Measurements from ENCODE around the gene TNFAIP2. TPM values are rescaled to one million over a fixed set of nuclear protein-coding genes. Genes with fewer than 3 reads are reported as not detected.

Gene TNFAIP2
- total and polyA plus RNA-seq, 2 of the 4 experiments (the other 2 are of a cell fraction) = 6.3 to 9.6 TPM

GRCh38 chr14:103140316-103141109 lies 17.3 kb downstream of the TNFAIP2 start:
- DNase-seq (no peak), ATAC-seq (ENCODE audit: low read depth) (no peak)
- WGBS, 2 experiments (ENCODE audit: extremely low coverage in 2 of 2, insufficient read length in 1 of 2) = 86% methylated on average over 1 of the region's 12 CpGs; no CpG with 5 or more reads in 1 of the 2 experiments
- dilution Hi-C loops (cut with HindIII; ENCODE audit: low sequenced_read_pairs, unreplicated experiment) (no loop called here), in situ Hi-C loops (cut with MboI; ENCODE audit: low sequenced_read_pairs) (no loop called here), intact Hi-C loops (cut with micrococcal nuclease) (loop anchor here (5.0 kb wide), 1 partner anchor 47 kb away; no protein-coding TSS in a partner anchor)
- H3K4me2 ChIP-seq (ENCODE audit: low read depth, low read length) = no peak overlapping the region
- no peaks in the 10 kb centered on the region for H3K79me1 ChIP-seq (ENCODE audit: low read depth in 1 of 2, low read length in 2 of 2)
- no peak overlapping the region for H2AFZ ChIP-seq (replicated peaks; ENCODE audit: low read length, poor library complexity)
- H2BK20ac ChIP-seq (ENCODE audit: low read depth, low read length) = no peak overlapping the region
- H3K27ac ChIP-seq (ENCODE audit: insufficient read depth, low read length) = no peak overlapping the region
- H3K14ac ChIP-seq (replicated peaks; ENCODE audit: low read depth, low read length) = no peak overlapping the region
- no peak overlapping the region for H3K4ac ChIP-seq (ENCODE audit: low read depth, low read length)
- no peak overlapping the region for H2AK9ac ChIP-seq (replicated peaks; ENCODE audit: low read depth, low read length, poor library complexity)
- no peak overlapping the region for H3K4me3 ChIP-seq (ENCODE audit: insufficient read depth, low read depth, low read length)
- H3K18ac ChIP-seq (ENCODE audit: low read depth, low read length) = no peak overlapping the region
- H4K20me1 ChIP-seq (ENCODE audit: insufficient read depth, low read length) = no peaks in the 10 kb centered on the region
- no peak overlapping the region for H3K56ac ChIP-seq (ENCODE audit: extremely low read depth, insufficient read depth, low read length)
- H3K36me3 ChIP-seq (ENCODE audit: control insufficient read depth, insufficient read depth, low read length) = no peaks in the 10 kb centered on the region
- H3K9me1 ChIP-seq (ENCODE audit: insufficient read depth, low read length) = peaks cover 12% of the 10 kb centered on the region
- no peak overlapping the region for H2BK120ac ChIP-seq (ENCODE audit: low read depth, low read length)
- CTCF ChIA-PET = interaction anchor here (0.9 kb wide), 1 partner anchor 35 kb away, joined by 3 read pairs; no protein-coding TSS in a partner anchor
- H4K91ac ChIP-seq (ENCODE audit: insufficient read depth, low read depth, low read length) = no peak overlapping the region
- H2BK5ac ChIP-seq (ENCODE audit: low read depth, low read length, poor library complexity, severe bottlenecking) = no peak overlapping the region
- H3K23ac ChIP-seq (ENCODE audit: low read depth, low read length) = no peak overlapping the region
- no peak overlapping the region for H2BK15ac ChIP-seq (ENCODE audit: low read depth, low read length)
- no TSS peak for BruUV-seq (replicated peaks)
- no peaks in the 10 kb centered on the region for H3K9me3 ChIP-seq (ENCODE audit: control insufficient read depth, insufficient read depth, low read length)
- POLR2A ChIA-PET (ENCODE audit: unreplicated experiment) = interaction anchor here (0.6 kb wide), 1 partner anchor 110 kb away, joined by 3 read pairs; no protein-coding TSS in a partner anchor
- no peak overlapping the region for H3K9ac ChIP-seq (ENCODE audit: low read depth, low read length)
- H4K8ac ChIP-seq (ENCODE audit: low read depth in 2 of 2, low read length in 2 of 2) = no peak overlapping the region
- H4K5ac ChIP-seq (ENCODE audit: low read depth, low read length) = no peak overlapping the region
- H2AK5ac ChIP-seq (ENCODE audit: low read depth, low read length) = no peak overlapping the region
- H3K27me3 ChIP-seq (ENCODE audit: control insufficient read depth, insufficient read depth, low read length) = peaks cover 7% of the 10 kb centered on the region; the same call in 1 of the 2 replicates
- H3K4me1 ChIP-seq (ENCODE audit: control insufficient read depth, insufficient read depth, low read length) = peaks cover 13% of the 10 kb centered on the region
- TF ChIP-seq RAD21 (IDR thresholded peaks at IDR 0.05; ENCODE audit: low read length) = no peak
- no peak for TF ChIP-seq USF2 (IDR thresholded peaks at IDR 0.05; ENCODE audit: low read depth, low read length)
- no peak for TF ChIP-seq FOS (IDR thresholded peaks at IDR 0.05; ENCODE audit: low read depth, low read length)
- TF ChIP-seq NFE2L2 (IDR thresholded peaks at IDR 0.05; ENCODE audit: low read depth, low read length) = no peak
- TF ChIP-seq CHD1 (IDR thresholded peaks at IDR 0.05; ENCODE audit: low read depth, low read length) = no peak
- no peak for TF ChIP-seq CTCF (conservative IDR thresholded peaks at IDR 0.05; ENCODE audit: low read depth, low read length)
- TF ChIP-seq SMC3 (IDR thresholded peaks at IDR 0.05; ENCODE audit: low read depth, low read length) = no peak
- no peak for TF ChIP-seq ELK1 (IDR thresholded peaks at IDR 0.05; ENCODE audit: borderline replicate concordance, low read depth, low read length)
- no peak for TF ChIP-seq CEBPB (IDR thresholded peaks at IDR 0.05; ENCODE audit: low read depth, low read length)
- no peak for TF ChIP-seq BHLHE40 (IDR thresholded peaks at IDR 0.05; ENCODE audit: low read depth, low read length)
- no peak for TF ChIP-seq POLR2A (IDR thresholded peaks at IDR 0.05; ENCODE audit: low read depth, low read length)
- no peak for TF ChIP-seq RFX5 (IDR thresholded peaks at IDR 0.05; ENCODE audit: low read depth, low read length)
- no peak for TF ChIP-seq MAZ (IDR thresholded peaks at IDR 0.05; ENCODE audit: borderline replicate concordance, low read depth, low read length)
- no peak for TF ChIP-seq RCOR1 (IDR thresholded peaks at IDR 0.05; ENCODE audit: insufficient replicate concordance, low read length)
- TF ChIP-seq MXI1 (IDR thresholded peaks at IDR 0.05; ENCODE audit: borderline replicate concordance, low read depth, low read length) = no peak

Measured in IMR-90 (cell line).